H1 (cell line): ENCODE measurements around the gene SRRM3. TPM values are rescaled to one million over a fixed set of nuclear protein-coding genes. Genes with fewer than 3 reads are reported as not detected.

Experiments used
- CBX5 ChIP-seq: fragments of 300-800, 300-1000 bp; sonication (generic); IDR thresholded peaks from 2 replicates; pipeline ENCODE4 v1.7.1; 2016; ENCODE audit warnings: antibody characterized with exemption, low read length, low read depth
- CHD2 ChIP-seq: IDR thresholded peaks from 2 replicates; pipeline ENCODE4 v1.6.1; 2012; ENCODE audit warnings: low read length, improper control_type of control experiment
- E2F6 ChIP-seq: IDR thresholded peaks from 2 replicates; pipeline ENCODE4 v1.6.1; 2012; ENCODE audit warnings: inconsistent platforms
- KDM1A ChIP-seq: fragments of 200-600, 300-600 bp; sonication (generic); IDR thresholded peaks from 2 replicates; pipeline ENCODE4 v1.7.1; 2016; ENCODE audit warnings: mild to moderate bottlenecking, low read length, borderline replicate concordance
- NRF1 ChIP-seq: IDR thresholded peaks from 2 replicates; pipeline ENCODE4 v1.6.1; 2011; ENCODE audit warnings: mild to moderate bottlenecking, low read depth, low read length, improper control_type of control experiment
- RBBP5 ChIP-seq: IDR thresholded peaks from 2 replicates; pipeline ENCODE4 v1.7.1; 2012; ENCODE audit warnings: low read depth, mild to moderate bottlenecking, inconsistent platforms, low read length, moderate library complexity, borderline replicate concordance
- TCF12 ChIP-seq: IDR thresholded peaks from 2 replicates; pipeline ENCODE4 v1.6.1; 2011; ENCODE audit warnings: low read depth, mild to moderate bottlenecking, low read length
- polyA plus RNA-seq, 7 experiments: library from polyadenylated mRNA; depleted of rRNA in 3 of 7; stranded (reverse) in 5 of 7; unstranded in 2 of 7; fragments of >200 nt in 5 of 7; fragments of 200-250 nt in 2 of 7; gene quantifications; 1 replicate in 5 of 7; 2 replicates in 1 of 7; 4 replicates in 1 of 7; pipeline versions ENCODE4 v1.2.1 to v1.2.3, GENCODE V29; 2011 to 2013; ENCODE audit warnings: missing spikeins in 2 of 7, mixed read lengths in 2 of 7
- total RNA-seq: library from RNA; stranded (reverse); fragmentation: NEBNext Ultra II Directional; extraction: Animal tissue kit (Norgen Biotek cat#: 25700); gene quantifications from 2 replicates; pipeline ENCODE4 v1.2.1, GENCODE V29; 2021
- TF ChIP-seq, protein P1 (sequence below): IDR thresholded peaks from 2 replicates; pipeline ENCODE4 v1.6.1; 2011; ENCODE audit warnings: low read depth, mild to moderate bottlenecking, low read length; ENCODE audit not compliant: insufficient read depth

The SRRM3 gene
- total and polyA plus RNA-seq, 2 of the 8 experiments (the other 6 are each of a cell fraction or from before 2014, with no cell fraction given): 10.4 to 17.4 TPM

- TF ChIP-seq, protein P1, sequence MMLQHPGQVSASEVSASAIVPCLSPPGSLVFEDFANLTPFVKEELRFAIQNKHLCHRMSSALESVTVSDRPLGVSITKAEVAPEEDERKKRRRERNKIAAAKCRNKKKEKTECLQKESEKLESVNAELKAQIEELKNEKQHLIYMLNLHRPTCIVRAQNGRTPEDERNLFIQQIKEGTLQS: no peak
- no peak for TF ChIP-seq NRF1
- peak; percentile 43 for TF ChIP-seq E2F6
- TF ChIP-seq TCF12: no peak
- no peak for TF ChIP-seq KDM1A
- peak; percentile 65; the same call in 1 of the 2 replicates for TF ChIP-seq CHD2
- no peak for TF ChIP-seq CBX5
- TF ChIP-seq RBBP5: peak; percentile 72; the same call in 1 of the 2 replicates
- TF ChIP-seq, all 59 proteins: peak for 19
Observed at GRCh38 chr7:76317782-76318487, 116.2 kb downstream of the SRRM3 start (continued).
